GM19468 (cell line): ENCODE measurements around the gene EXOC4.

Source experiments
- ATAC-seq: cut with Tn5 transposase; IDR thresholded peaks from one replicate; pipeline ENCODE4 v1.9.1; 2021; ENCODE audit warnings: mild to moderate bottlenecking, moderate library complexity, moderate number of reproducible peaks; ENCODE audit not compliant: unreplicated experiment; ENCODE audit errors: extremely low read depth

EXOC4 gene

DNA sequence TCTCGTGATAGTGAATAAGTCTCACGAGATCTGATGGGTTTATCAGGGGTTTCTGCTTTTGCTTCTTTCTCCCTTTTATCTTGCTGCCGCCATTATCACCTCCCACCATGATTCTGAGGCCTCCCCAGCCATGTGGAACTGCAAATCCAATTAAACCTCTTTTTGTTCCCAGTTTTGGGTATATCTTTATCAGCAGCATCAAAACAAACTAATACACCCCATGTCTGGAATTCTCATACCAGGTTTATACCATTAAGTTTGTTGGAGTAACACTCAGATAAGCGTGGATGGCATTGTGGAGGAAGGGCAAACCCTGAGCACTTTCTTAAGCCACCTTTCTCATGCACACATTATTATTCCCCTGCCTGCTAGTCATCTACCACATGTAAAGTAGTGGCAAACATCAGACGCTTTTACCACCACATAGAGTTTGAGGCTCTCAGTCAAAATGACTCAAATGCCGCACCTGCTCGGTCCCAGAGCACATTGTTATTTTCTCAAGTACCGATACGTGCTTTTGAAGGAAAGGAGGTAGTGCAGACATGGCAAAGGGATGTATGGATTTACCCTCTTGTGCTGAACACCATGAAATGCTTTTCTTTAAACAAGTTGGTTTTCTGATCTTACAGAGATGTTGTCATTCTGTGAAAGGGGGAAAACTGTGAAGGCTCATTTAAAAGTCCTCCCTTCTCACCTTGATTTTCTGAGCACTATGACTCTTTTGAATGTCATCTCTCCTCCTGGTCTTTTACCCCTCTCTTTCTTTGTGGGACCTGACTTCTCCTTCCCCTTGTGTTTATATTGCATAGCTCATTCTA is 429.7 kb downstream of the EXOC4 start:
- ATAC-seq, result no peak

DNA sequence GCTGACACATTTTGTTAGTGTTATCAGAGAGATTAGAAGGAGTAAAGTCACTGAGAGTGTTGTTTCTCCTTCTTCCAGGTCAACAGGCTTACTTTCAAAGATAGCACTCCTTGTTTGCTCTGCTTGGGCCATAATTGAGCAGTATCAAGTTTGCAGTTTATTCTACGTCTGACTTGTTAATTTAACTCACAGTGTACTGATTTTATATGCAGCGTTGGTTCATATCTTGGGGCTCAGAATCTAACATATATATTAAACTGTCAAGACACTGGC is 430.2 kb downstream of the EXOC4 start:
- ATAC-seq, result no peak

DNA sequence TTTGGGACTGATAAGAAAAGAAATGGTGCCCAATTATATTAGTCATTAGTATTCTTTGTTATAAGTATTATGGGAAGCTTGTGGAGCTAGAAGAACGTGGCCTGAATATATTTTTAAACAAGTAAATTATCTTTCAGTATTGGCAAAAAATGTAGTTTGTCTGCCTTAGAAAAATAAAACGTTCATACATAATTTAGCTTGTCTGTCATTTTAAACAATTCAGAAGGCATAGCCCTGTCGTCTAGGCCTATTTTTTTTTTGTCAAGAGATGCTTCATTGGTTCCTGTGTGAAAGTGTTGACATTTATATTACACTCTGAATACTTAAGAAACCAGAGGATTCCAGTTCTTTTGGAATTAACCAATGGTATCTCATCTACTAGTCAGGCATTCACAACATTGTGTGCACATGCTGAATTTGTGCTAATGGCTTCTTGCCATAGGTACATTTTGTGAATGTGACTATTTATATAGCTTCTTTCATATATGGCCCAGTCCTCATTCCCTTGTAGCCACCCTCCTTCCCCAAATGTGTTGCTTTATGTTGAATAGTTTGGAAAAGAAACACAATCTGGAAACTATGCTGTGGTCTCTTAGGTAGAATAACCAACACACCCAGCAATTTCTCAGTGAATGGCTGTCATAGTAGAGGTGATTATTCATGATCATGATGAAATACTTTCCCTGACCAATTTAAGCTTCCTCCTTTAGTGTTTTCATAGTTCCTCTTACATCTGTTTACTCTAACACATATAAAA is 435.8 kb downstream of the EXOC4 start:
- no peak for ATAC-seq

DNA sequence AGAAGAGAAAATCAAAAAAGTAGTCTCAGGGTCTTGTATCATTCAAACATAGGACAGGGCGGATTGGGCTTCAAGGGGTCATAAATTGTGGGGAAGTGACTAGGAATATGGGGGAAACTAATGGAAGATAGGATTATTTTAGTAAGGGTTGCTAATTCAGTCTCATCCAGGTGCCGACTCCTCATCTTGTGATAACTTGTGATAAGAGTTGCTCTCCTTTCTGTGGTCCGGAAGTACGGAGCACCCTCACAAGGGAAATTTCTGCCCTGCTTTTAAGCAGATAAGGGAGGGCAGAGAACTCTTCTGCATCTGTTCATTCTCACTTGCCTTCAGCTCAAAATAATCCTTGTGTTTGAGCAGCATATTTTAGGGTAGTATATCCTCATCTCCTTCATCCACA is 437.9 kb downstream of the EXOC4 start:
- ATAC-seq, result no peak

DNA sequence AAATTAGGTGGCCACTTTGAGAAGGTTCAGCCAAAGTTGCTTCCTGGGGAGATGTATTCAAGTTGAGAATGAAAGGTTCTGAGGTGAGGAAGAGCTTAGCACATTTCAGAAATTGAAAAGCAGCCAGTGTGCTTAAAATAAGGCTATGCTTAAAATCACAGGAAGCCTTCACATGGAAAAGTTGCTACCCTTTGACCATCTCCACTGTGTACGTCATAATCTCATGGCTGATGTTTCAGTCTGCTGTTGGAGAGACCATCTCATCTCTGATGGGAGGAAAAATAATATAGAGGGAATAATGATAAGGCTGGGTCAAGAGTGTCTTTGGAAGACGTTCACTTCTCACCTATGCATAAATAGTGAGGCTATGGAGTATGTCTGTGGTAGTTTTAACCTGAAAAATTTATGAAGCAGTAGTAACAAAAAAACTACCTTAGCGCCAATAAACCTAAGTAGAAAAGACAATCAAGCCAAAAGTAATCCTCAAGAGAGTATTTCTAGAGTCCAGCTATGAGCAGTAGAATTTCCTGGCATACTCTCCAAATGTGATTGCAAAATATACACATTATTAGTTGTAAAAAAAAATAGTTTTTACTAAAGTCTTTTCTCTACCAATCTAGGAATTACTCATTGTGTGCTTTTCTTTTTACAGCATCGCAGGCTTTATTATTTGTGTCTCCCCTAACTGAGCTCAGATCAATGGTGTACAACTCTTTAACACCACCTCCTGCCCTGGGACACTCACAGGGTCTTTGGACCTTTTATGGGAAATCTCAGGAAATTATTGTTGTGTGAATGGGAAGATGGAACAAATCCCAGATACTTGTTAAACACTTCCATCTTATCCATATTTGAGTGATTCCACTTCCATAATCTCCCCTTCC is 439.1 kb downstream of the EXOC4 start:
- ATAC-seq, result no peak

DNA sequence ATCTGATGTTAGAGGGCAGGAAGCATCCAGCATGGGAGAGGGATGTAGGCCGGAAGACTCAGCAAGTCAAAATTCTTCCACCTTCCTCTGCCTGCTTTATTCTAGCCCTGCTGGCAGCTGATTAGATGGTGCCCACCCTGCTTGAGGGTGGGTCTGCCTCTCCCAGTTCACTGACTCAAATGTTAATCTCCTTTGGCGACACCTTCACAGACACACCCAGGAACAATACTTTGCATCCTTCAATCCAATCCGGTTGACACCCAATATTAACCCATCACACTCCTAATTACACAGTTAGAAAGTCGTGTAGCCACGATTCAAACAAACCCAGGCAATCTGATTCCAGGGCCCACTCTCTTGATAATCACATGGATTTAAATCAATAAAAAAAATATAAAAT is 440.4 kb downstream of the EXOC4 start:
- no peak for ATAC-seq

DNA sequence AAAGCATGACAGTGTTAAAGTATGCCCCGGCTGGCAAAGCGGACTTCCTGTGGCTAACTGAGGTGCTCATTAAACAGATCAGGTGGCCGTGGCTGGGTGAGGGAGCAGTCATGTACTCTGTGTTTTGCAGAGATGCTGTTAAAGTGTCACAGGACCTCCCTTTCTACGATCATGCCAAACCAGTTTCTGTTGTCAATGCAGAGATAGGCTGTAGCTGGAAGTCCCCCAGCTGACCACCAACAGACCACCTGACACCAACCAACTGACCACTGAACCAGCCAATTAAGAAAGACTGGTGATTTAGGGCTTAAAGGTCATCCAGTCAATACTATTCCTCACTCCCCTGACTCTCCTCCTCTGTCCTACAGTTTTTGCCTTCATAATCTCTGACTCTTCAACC is 443.2 kb downstream of the EXOC4 start:
- no peak for ATAC-seq

DNA sequence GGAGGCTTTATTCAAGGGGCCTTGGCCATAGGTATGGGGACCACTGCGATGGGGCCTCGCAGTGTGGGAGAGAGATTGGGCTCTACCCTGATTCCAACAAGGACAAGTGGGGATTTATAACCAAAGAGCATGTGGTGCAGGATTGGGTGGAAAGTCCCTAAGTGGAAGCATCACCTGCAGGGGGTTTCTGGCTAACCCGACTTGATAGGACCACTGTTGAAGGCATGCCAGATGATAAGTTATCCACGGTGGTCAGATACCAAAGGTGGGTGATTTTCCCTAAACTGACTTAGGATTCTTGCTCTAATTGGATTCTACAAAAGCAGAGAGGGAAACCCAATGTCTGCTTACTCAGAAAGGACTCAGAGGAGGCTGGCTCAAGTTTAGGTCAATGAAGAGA is 444.7 kb downstream of the EXOC4 start:
- ATAC-seq, result no peak

DNA sequence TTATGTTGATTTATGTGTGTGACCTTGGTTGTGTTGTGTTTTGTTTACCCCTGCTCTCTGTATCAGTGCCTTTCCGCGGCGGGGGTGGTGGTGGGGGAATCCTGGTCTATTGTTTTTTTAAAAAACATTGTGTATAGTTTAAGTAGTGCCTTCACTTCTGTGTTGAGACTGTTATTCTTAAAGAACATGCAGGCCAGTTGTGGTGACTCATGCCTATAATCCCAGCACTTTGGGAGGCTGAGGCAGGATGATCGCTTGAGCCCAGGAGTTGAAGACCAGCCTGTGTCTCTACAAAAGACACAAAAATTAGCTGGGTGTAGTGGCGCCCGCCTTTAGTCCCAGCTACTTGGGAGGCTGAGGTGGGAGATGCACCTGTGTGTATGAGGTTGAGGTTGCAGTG is 445.2 kb downstream of the EXOC4 start:
- no peak for ATAC-seq

DNA sequence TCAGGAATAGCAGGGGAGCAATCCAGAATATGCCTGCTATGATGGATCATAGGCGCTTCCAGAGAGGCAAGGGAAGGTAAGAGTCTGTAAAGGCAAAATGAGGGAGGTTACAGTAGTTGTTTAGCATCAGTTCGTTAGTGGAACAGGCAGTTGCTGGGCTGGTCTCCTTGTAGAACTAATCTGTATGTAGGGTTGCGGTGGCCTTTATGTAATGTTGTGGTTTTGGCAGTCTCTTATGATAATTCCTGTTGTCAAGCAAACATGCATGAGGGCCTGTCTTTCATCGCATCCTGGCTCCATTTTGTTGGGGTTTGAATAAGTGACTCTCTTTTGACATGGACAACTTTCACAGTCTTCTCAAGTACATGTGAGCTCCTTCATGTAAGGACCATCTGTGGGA is 446.5 kb downstream of the EXOC4 start:
- ATAC-seq, result no peak

DNA sequence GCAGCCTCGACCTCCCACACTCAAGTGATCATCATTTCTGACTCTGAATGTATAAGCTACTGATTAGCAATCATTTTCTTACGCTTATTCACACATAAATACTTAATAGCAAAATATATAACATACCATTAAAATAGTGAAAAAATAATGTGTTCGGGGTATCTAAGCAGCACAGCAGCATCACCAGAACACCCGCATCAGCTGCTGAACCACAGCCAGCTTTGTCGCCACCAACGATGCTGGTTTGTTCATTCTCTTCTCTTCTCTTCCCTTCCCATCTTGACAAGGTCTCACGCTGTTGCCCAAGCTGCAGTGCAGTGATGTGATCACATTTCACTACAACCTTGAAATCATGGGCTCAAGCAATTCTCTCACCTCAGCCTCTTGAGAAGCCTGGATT is 449.2 kb downstream of the EXOC4 start:
- ATAC-seq, result no peak

DNA sequence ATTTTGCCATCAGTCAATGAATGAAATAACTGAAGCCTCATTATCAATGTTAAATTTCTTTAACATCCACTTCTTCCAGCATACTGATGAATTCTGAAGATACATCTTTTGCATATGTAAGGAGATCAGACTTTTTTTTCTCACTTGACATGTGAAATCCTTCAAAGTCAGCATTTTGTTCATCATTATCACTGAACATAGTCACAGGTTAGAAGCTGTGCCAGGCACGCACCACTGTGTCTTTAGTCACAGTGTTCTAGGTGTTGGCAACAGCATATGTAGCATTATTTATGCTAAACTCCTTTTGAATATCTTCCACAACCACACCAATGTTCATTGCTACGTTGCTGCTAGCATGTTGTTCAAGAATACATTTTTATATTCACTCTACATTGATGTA is 450.1 kb downstream of the EXOC4 start:
- ATAC-seq, result no peak

DNA sequence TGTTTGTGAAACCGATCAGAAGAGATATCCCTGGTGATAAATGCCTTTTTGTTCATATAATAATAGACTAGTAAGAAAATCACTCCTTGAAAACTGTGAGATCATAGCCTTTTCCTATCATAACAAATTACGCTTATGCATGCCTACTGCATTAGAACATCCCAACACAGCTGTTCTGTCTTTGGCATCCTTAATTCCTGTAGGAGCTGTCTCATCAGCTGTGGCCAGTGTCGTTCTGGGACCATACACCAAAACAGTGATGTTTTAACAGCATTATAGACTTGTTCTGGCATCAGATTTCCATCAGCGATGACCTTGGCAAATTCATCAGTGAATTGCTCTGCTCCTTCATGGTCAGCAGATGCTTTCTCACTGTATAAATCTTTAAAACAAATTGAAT is 450.7 kb downstream of the EXOC4 start:
- ATAC-seq, result no peak

DNA sequence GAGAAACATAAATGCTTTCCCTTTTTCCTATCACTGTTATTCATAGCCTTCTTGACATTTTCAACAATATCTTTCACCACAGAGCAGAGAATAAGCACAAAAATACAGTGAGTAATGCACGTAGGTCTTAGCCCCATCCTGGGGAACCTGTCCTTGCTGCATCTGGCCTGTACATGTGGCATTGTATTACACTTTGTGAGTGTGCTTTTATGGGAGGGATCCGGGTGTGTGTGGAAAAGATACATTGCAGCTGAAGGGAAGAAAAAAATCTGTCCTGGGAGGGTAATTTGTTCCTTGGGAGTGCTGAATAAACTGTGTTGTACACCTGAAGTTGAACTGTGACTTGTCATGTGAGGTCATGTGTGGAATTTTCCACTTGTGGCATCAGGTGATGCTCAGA is 451.6 kb downstream of the EXOC4 start:
- ATAC-seq, result no peak

DNA sequence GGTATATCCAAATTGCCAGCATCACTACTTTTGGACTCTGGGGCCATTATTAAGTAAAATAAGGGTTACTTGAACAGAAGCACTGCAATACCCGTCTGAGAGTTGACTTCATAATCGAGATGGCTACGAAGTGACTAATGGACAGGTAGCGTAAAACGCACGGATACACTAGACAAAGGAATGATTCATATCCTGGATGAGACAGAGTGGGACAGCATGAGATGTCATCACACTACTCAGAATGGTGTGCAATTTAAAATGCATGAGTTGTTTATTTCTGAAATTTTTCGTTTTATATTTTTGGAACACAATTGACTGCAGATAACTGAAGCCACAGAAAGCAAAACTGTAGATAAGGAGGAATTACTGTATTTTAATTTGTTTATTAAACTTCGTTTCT is 452.7 kb downstream of the EXOC4 start:
- no peak for ATAC-seq

DNA sequence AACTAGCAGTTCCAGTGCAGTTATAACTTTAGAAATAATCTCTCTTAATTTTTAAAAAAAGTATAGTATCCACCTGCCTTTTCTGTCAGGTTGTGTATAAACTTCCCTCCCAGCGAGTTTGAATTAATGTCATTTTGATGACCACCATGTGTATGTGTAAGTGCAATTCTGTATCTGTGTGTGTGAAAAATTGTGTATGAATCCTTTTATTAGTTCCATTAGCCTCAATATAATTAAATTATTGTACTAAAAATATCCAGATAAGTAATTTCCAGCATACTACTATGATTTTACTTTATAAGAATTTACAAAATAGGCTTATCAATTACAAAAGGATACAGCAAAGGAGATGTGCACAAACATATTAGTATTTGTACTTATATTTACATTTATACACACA is 453.1 kb downstream of the EXOC4 start:
- no peak for ATAC-seq

DNA sequence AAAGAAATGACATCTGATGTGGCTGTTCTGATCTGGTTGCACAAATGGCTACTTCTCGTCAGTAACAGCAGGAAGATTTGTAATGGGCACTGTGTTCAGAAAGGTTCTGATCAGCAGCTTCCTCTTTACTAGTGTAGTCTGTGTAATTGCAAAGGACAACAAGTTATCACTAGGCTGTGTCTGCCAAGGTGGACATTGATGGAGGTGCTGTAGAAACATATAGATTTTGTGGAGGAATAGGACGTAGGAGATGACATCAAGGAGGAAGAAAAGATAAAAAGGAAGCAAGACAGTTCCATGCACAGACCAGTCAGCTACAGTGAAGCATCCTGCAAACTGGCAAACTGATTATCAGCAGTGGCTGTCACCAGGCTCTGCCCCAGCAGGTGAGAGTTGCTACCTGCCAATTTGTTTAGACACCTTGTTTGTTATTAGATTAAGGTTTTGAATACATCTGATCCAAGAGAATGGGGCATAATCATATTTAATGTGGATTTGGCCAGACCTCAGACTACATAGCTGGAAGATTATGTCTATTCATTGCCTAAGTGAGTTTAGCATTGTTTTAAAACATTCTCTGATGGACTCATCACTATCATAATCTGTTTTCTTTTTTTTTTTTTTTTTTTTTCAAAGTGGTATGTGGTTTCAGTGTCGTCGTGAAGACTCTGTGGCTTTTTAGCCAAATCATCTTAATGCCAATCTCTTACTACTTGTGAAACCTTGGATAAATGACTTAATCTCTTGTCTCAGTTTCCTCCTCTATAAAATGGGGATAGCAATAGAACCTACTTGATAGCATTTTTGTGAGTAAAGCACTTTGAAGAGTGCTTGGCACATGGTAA is 456.4 kb downstream of the EXOC4 start:
- no peak for ATAC-seq

DNA sequence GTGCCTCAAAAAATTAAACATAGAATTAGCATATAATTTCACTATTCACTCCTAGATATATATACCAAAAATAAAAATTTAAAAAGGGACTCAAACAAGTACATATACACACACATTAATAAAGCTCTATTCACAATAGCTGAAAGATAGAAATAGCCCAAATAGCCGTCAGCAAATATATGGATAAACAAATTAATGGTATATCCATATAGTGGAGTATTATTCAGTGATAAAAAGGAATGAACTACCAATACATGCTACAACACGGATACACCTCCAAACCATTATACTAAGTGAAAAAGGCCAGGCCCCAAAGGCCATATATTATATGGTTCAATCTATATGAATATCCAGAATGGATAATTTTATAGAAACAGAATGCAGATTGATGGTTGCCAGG is 459.7 kb downstream of the EXOC4 start:
- ATAC-seq, result no peak

DNA sequence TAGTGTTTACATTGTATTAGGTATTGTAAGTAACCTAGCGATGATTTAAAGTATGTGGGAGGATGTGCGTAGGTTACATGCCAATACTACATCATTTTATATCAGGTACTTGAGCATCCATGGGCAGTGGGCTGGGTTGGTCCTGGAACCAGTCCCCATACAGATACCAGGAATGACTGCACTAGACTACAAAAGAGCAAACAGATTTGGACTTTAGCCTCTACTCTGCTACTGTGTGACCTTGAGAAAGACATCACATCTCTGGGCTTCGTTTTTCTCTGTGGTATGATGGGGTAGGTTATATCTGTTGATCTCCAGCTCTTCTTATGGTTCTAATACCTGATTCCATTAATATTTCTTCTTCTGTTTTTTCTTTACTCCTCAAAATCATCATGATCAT is 461.8 kb downstream of the EXOC4 start:
- ATAC-seq, result no peak

DNA sequence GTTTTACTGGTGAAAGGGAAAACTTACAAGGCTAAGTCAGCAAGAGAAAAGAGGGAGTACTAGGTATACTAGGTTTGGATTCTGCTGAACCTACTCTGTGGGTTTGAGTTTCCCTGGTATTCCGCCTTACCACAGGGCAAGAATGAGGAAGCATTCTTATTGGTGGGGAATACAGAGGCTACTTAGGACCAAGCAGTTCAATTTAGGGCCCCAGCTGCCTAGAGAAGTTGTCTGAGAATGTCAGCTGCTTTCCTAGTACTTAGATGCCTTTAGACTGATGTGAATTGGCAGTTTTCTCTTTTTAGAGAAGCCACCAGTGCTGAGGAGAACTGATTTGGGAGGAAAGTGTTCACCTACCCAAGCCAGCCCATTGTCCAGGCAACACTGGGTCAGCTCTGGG is 465.3 kb downstream of the EXOC4 start:
- ATAC-seq, result no peak
